ENCODE data around the gene SLC8B1. TPM values are rescaled to one million over a fixed set of nuclear protein-coding genes. Genes with fewer than 3 reads are reported as not detected.

Gene SLC8B1
- total RNA-seq, 4 donors from 2014 or later: 76.5 to 256 (median 95.5) TPM

- 73 to 78% methylated on average over 6 of the region's 6 CpGs for WGBS, 2 donors (ENCODE audit: low coverage in 1 of 2)
- in situ Hi-C loops (cut with MboI; ENCODE audit: low pct_ligation_motif_present in 1 of 4, low pct_unique_long_range_greater_than_20kb in 1 of 4, low sequenced_read_pairs in 3 of 4): no loop called here
- H3K27ac ChIP-seq: peak overlapping the region in 3 of 4 donors; percentile 4 to 39 (median 29)
- intact Hi-C loops (cut with DNase I; ENCODE audit: low total_unique reads): no loop called here
- H3K27me3 ChIP-seq: no peaks in the 10 kb centered on the region
- TF ChIP-seq EP300 (IDR thresholded peaks at IDR 0.05; ENCODE audit: low read depth): no peak
- TF ChIP-seq, protein P1, sequence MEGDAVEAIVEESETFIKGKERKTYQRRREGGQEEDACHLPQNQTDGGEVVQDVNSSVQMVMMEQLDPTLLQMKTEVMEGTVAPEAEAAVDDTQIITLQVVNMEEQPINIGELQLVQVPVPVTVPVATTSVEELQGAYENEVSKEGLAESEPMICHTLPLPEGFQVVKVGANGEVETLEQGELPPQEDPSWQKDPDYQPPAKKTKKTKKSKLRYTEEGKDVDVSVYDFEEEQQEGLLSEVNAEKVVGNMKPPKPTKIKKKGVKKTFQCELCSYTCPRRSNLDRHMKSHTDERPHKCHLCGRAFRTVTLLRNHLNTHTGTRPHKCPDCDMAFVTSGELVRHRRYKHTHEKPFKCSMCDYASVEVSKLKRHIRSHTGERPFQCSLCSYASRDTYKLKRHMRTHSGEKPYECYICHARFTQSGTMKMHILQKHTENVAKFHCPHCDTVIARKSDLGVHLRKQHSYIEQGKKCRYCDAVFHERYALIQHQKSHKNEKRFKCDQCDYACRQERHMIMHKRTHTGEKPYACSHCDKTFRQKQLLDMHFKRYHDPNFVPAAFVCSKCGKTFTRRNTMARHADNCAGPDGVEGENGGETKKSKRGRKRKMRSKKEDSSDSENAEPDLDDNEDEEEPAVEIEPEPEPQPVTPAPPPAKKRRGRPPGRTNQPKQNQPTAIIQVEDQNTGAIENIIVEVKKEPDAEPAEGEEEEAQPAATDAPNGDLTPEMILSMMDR (IDR thresholded peaks at IDR 0.05): no peak
- TF ChIP-seq POLR2A (IDR thresholded peaks at IDR 0.05): no peak
- no peak for TF ChIP-seq POLR2AphosphoS5 (IDR thresholded peaks at IDR 0.05)
- no peak for DNase-seq
- H3K4me3 ChIP-seq: no peak overlapping the region
- peaks cover 0 to 21% (median 6%) of the 10 kb centered on the region in 4 donors for H3K36me3 ChIP-seq
- no peaks in the 10 kb centered on the region for H3K9me3 ChIP-seq
- H3K4me1 ChIP-seq: peaks cover 4 to 34% (median 18%) of the 10 kb centered on the region in 4 donors
Observed at GRCh38 chr12:113261847-113262470, 73.0 kb downstream of the SLC8B1 start.

DNA sequence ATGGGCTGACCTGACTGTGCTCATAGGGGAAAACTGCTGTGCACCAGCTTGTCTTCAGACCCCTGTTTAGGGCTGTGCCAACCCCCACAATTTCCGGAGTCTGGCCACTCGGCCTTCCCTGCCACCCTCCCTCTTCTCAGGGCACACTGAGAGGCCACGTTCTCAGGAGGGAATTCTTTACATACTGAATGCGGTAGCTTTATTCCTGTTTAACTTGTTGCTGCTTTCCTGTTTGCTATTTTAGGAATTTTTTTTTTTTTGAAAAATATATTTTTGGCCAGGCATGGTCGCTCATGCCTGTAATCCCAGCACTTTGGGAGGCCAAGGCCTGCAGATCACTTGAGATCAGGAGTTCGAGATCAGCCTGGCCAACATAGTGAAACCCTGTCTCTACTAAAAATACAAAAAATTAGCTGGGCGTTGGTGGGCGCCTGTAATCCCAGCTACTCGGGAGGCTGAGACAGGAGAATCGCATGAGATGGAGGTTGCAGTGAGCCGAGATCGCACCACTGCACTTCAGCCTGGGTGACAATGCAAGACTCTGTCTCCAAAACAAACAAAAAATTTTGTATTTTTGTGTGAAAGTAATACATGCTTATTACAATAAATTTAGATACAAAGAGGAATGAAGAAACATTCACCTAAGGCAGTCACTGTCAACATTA is 74.1 kb downstream of the SLC8B1 start:
- Histone ChIP-seq H3K4me1 (peaks cover 4 to 34% (median 18%) of the 10 kb centered on the region in 4 donors), H3K27me3 (no peaks in the 10 kb centered on the region)
- 84 to 94% methylated on average over 9 to 12 of the region's 12 CpGs for WGBS, 2 donors (ENCODE audit: low coverage in 1 of 2)

DNA sequence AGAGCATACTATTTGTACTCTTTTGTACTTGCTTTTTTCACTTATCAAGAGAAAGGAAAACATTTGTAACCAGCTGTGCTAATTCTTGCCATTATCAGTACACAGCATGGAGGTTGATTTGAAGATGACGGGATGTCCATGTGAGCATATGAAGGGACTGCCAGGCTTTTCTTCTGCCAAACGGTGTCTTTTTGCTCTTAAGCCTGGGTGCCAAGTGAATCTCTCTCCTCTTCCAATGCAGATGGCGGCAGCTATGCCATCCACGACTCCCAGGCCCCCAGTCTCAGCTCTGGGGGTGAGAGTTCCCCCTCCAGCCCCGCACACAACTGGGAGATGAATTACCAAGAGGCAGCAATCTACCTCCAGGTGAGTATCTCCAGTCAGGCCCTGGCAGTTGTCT is 74.8 kb downstream of the SLC8B1 start:
- 52 to 78% methylated on average over 2 to 5 of the region's 5 CpGs for WGBS, 2 donors (ENCODE audit: low coverage in 1 of 2)
- no peak for DNase-seq
- Histone ChIP-seq H3K27me3 (no peaks in the 10 kb centered on the region), H3K9me3 (no peaks in the 10 kb centered on the region), H3K36me3 (peaks cover 0 to 5% (median 2%) of the 10 kb centered on the region in 4 donors), H3K4me1 (peaks cover 4 to 34% (median 18%) of the 10 kb centered on the region in 4 donors), H3K4me3 (no peak overlapping the region), H3K27ac (peak overlapping the region; percentile 55 to 81 (median 69))
- TF ChIP-seq EP300 (IDR thresholded peaks at IDR 0.05; ENCODE audit: low read depth): no peak
- TF ChIP-seq, protein P1 (IDR thresholded peaks at IDR 0.05): no peak
- no peak for TF ChIP-seq POLR2A (IDR thresholded peaks at IDR 0.05)
- no peak for TF ChIP-seq POLR2AphosphoS5 (IDR thresholded peaks at IDR 0.05)
- in situ Hi-C loops (cut with MboI; ENCODE audit: low pct_ligation_motif_present in 1 of 4, low pct_unique_long_range_greater_than_20kb in 1 of 4, low sequenced_read_pairs in 3 of 4) (no loop called here), intact Hi-C loops (cut with DNase I; ENCODE audit: low total_unique reads) (no loop called here)

More for the DNA sequence above, 74.1 kb downstream of the SLC8B1 start:
- in situ Hi-C loops (cut with MboI; ENCODE audit: low pct_ligation_motif_present in 1 of 4, low pct_unique_long_range_greater_than_20kb in 1 of 4, low sequenced_read_pairs in 3 of 4): no loop called here
- Histone ChIP-seq H3K27ac (peak overlapping the region; percentile 55 to 81 (median 69)), H3K36me3 (peaks cover 0 to 9% (median 3%) of the 10 kb centered on the region in 4 donors), H3K4me3 (no peak overlapping the region), H3K9me3 (no peaks in the 10 kb centered on the region)
- intact Hi-C loops (cut with DNase I; ENCODE audit: low total_unique reads): no loop called here
- TF ChIP-seq EP300 (IDR thresholded peaks at IDR 0.05; ENCODE audit: low read depth): no peak
- TF ChIP-seq POLR2AphosphoS5 (IDR thresholded peaks at IDR 0.05): no peak
- TF ChIP-seq POLR2A (IDR thresholded peaks at IDR 0.05): no peak
- TF ChIP-seq, protein P1 (IDR thresholded peaks at IDR 0.05): no peak
- DNase-seq: no peak

DNA sequence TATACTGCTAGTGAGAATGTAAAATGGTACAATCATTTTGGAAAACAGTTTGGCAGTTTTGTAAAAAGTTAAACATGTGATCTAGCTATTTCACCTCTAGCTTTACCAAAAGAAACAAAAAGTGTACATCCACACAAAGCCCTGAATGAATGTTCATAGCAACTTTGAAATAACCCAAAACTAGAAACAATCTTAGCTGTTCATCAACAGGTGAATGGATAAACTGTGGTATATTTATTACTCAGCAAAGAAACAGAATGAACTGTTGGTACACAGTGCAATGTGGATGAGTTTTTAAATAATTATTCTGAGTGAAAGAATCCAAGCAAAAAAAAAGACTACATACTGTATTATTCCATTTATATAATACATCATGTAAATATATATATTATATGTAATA is 77.3 kb downstream of the SLC8B1 start:
- no peak for TF ChIP-seq POLR2A (IDR thresholded peaks at IDR 0.05)
- TF ChIP-seq POLR2AphosphoS5 (IDR thresholded peaks at IDR 0.05): no peak
- no peak for TF ChIP-seq EP300 (IDR thresholded peaks at IDR 0.05; ENCODE audit: low read depth)
- TF ChIP-seq, protein P1 (IDR thresholded peaks at IDR 0.05): no peak
- intact Hi-C loops (cut with DNase I; ENCODE audit: low total_unique reads): no loop called here
- H3K4me1 ChIP-seq: peaks cover 4 to 34% (median 18%) of the 10 kb centered on the region in 4 donors
- H3K36me3 ChIP-seq: peaks cover 0 to 5% (median 2%) of the 10 kb centered on the region in 4 donors
- in situ Hi-C loops (cut with MboI; ENCODE audit: low pct_ligation_motif_present in 1 of 4, low pct_unique_long_range_greater_than_20kb in 1 of 4, low sequenced_read_pairs in 3 of 4): no loop called here
- no peaks in the 10 kb centered on the region for H3K27me3 ChIP-seq
- H3K9me3 ChIP-seq: no peaks in the 10 kb centered on the region
- no peak for DNase-seq
- no peak overlapping the region for H3K27ac ChIP-seq
- no peak overlapping the region for H3K4me3 ChIP-seq
